Ectodermal cell (in vitro differentiated cells): ENCODE data around the gene ARL2BP.
"Not testable (repeated sequence)": the region's sequence is repeated elsewhere in the genome, so short reads cannot be mapped to it uniquely, and the experiment has no call there.

Experiments used
- H3K27ac ChIP-seq: 2 replicates; pipeline ENCODE4 v1.7.0; 2013; ENCODE audit warnings: mild to moderate bottlenecking, low read depth, low read length; ENCODE audit not compliant: insufficient read depth, poor library complexity, severe bottlenecking
- H3K27me3 ChIP-seq: 2 replicates; pipeline ENCODE4 v1.7.0; 2013; ENCODE audit warnings: mild to moderate bottlenecking, low read length; ENCODE audit not compliant: insufficient read depth, control insufficient read depth, poor library complexity, severe bottlenecking
- H3K36me3 ChIP-seq: one replicate; pipeline ENCODE4 v1.7.0; 2013; ENCODE audit warnings: low read length; ENCODE audit not compliant: control insufficient read depth, insufficient read depth
- H3K4me1 ChIP-seq: one replicate; pipeline ENCODE4 v1.7.0; 2013; ENCODE audit warnings: low read length; ENCODE audit not compliant: control insufficient read depth, insufficient read depth
- H3K4me3 ChIP-seq: 2 replicates; pipeline ENCODE4 v1.7.0; 2013; ENCODE audit warnings: low read depth, low read length, control low read depth; ENCODE audit not compliant: insufficient read depth
- H3K9me3 ChIP-seq: 2 replicates; pipeline ENCODE4 v1.7.0; 2013; ENCODE audit warnings: mild to moderate bottlenecking, low read length, moderate library complexity; ENCODE audit not compliant: control insufficient read depth
- WGBS, 2 experiments: methylation state at CpG; one replicate each; pipeline ENCODE4 v1.1.7; 2013; ENCODE audit warnings: missing lambda C conversion rate in 2 of 2; 5-methylcytosine and 5-hydroxymethylcytosine counted together

The ARL2BP gene

GRCh38 chr16:57263541-57264351 lies 18.7 kb downstream of the ARL2BP start:
- H3K4me1 ChIP-seq, result no peaks in the 10 kb centered on the region
- no peaks in the 10 kb centered on the region for H3K27me3 ChIP-seq
- WGBS, 2 experiments, result 85 to 86% methylated on average over 17 to 18 of the region's 18 CpGs
- no peaks in the 10 kb centered on the region for H3K9me3 ChIP-seq
- no peak overlapping the region for H3K27ac ChIP-seq
- H3K36me3 ChIP-seq, result no peaks in the 10 kb centered on the region
- no peak overlapping the region for H3K4me3 ChIP-seq

GRCh38 chr16:57264381-57264780 lies 19.3 kb downstream of the ARL2BP start:
- Histone ChIP-seq H3K27ac (no peak overlapping the region), H3K36me3 (no peaks in the 10 kb centered on the region), H3K4me3 (no peak overlapping the region), H3K4me1 (peaks cover under 1% of the 10 kb centered on the region), H3K9me3 (no peaks in the 10 kb centered on the region), H3K27me3 (no peaks in the 10 kb centered on the region)
- WGBS, 2 experiments, result 91 to 94% methylated on average over 8 of the region's 8 CpGs

- 93 to 95% methylated on average over 11 of the region's 11 CpGs for WGBS, 2 experiments
- H3K4me1 ChIP-seq, result peaks cover 3% of the 10 kb centered on the region
- no peak overlapping the region for H3K27ac ChIP-seq
- H3K4me3 ChIP-seq, result no peak overlapping the region
- no peaks in the 10 kb centered on the region for H3K36me3 ChIP-seq
- no peaks in the 10 kb centered on the region for H3K27me3 ChIP-seq
- H3K9me3 ChIP-seq, result no peaks in the 10 kb centered on the region
These were observed 19.9 kb downstream of the ARL2BP start for GRCh38 chr16:57264950-57265371.

GRCh38 chr16:57265850-57266530 lies 20.9 kb downstream of the ARL2BP start:
- 90 to 93% methylated on average over 16 of the region's 16 CpGs for WGBS, 2 experiments
- no peak overlapping the region for H3K4me3 ChIP-seq
- no peaks in the 10 kb centered on the region for H3K27me3 ChIP-seq
- H3K4me1 ChIP-seq, result peaks cover 11% of the 10 kb centered on the region
- H3K9me3 ChIP-seq, result no peaks in the 10 kb centered on the region
- no peak overlapping the region for H3K27ac ChIP-seq
- H3K36me3 ChIP-seq, result no peaks in the 10 kb centered on the region

GRCh38 chr16:57266531-57267260 lies 21.6 kb downstream of the ARL2BP start:
- 70 to 72% methylated on average over 6 of the region's 6 CpGs for WGBS, 2 experiments
- Histone ChIP-seq H3K4me1 (peaks cover 12% of the 10 kb centered on the region), H3K36me3 (no peaks in the 10 kb centered on the region), H3K27ac (no peak overlapping the region), H3K4me3 (no peak overlapping the region), H3K27me3 (no peaks in the 10 kb centered on the region), H3K9me3 (no peaks in the 10 kb centered on the region)

- not testable (repeated sequence) for H3K4me3 ChIP-seq, H3K27me3 ChIP-seq, H3K27ac ChIP-seq, H3K9me3 ChIP-seq, H3K36me3 ChIP-seq
- WGBS, 2 experiments, result 82 to 89% methylated on average over 2 of the region's 2 CpGs
- peaks cover 12% of the 10 kb centered on the region for H3K4me1 ChIP-seq
These were observed 22.3 kb downstream of the ARL2BP start for GRCh38 chr16:57267343-57267742.

GRCh38 chr16:57268804-57269800 lies 24.0 kb downstream of the ARL2BP start:
- peaks cover 17% of the 10 kb centered on the region for H3K4me1 ChIP-seq
- H3K27me3 ChIP-seq, result no peaks in the 10 kb centered on the region
- no peak overlapping the region for H3K4me3 ChIP-seq
- H3K36me3 ChIP-seq, result no peaks in the 10 kb centered on the region
- H3K27ac ChIP-seq, result no peak overlapping the region
- H3K9me3 ChIP-seq, result no peaks in the 10 kb centered on the region
- WGBS, 2 experiments, result 77 to 81% methylated on average over 14 of the region's 14 CpGs

GRCh38 chr16:57270221-57271062 lies 25.4 kb downstream of the ARL2BP start:
- Histone ChIP-seq H3K9me3 (no peaks in the 10 kb centered on the region), H3K4me1 (peaks cover 17% of the 10 kb centered on the region), H3K4me3 (no peak overlapping the region), H3K27ac (no peak overlapping the region), H3K27me3 (no peaks in the 10 kb centered on the region), H3K36me3 (no peaks in the 10 kb centered on the region)
- 59 to 65% methylated on average over 23 to 25 of the region's 25 CpGs for WGBS, 2 experiments

GRCh38 chr16:57271063-57271345 lies 25.9 kb downstream of the ARL2BP start:
- Histone ChIP-seq H3K4me3 (no peak overlapping the region), H3K27ac (no peak overlapping the region), H3K4me1 (peaks cover 17% of the 10 kb centered on the region), H3K9me3 (no peaks in the 10 kb centered on the region), H3K27me3 (no peaks in the 10 kb centered on the region), H3K36me3 (no peaks in the 10 kb centered on the region)
- 88 to 89% methylated on average over 7 of the region's 7 CpGs for WGBS, 2 experiments
